ENCODE results near the gene SPSB2.

Gene SPSB2

GRCh38 chr12:6860116-6860515, 13.0 kb downstream of the SPSB2 start:
- H3F3A ChIP-seq (ENCODE audit: low read depth): no peaks in the 10 kb centered on the region
- H3K36me3 ChIP-seq (ENCODE audit: insufficient read depth, low read length): peaks cover 93% of the 10 kb centered on the region
- H2AFZ ChIP-seq (ENCODE audit: low read length): no peak overlapping the region
- TF ChIP-seq CTCF (conservative IDR thresholded peaks at IDR 0.05; ENCODE audit: low read length) (no peak), EZH2phosphoT487 (IDR thresholded peaks at IDR 0.05; ENCODE audit: borderline replicate concordance) (no peak)
- peaks cover 7% of the 10 kb centered on the region; the same call in 1 of the 2 replicates for H3K79me2 ChIP-seq (ENCODE audit: insufficient read depth, low read length)
- H3K9ac ChIP-seq (ENCODE audit: low read depth, low read length, poor library complexity, severe bottlenecking): no peak overlapping the region
- no peaks in the 10 kb centered on the region for H3K9me2 ChIP-seq (replicated peaks; ENCODE audit: low read depth, low read length)
- H3K9me3 ChIP-seq (ENCODE audit: insufficient read depth, low read depth, low read length): no peaks in the 10 kb centered on the region
- H3K4me3 ChIP-seq (ENCODE audit: low read length, poor library complexity, severe bottlenecking): no peak overlapping the region
- no peaks in the 10 kb centered on the region for H3K4me1 ChIP-seq (ENCODE audit: insufficient read depth, low read length, poor library complexity, severe bottlenecking)
- no peaks in the 10 kb centered on the region for H4K20me1 ChIP-seq (ENCODE audit: insufficient read depth, low read length, poor library complexity, severe bottlenecking)
- no peak overlapping the region for H3K4me2 ChIP-seq (ENCODE audit: low read depth, low read length, poor library complexity, severe bottlenecking)
- H3K27me3 ChIP-seq (ENCODE audit: insufficient read depth, low read length, poor library complexity, severe bottlenecking): no peaks in the 10 kb centered on the region

- Histone ChIP-seq H3F3A (ENCODE audit: low read depth) (no peaks in the 10 kb centered on the region), H3K27me3 (ENCODE audit: insufficient read depth, low read length, poor library complexity, severe bottlenecking) (no peaks in the 10 kb centered on the region), H4K20me1 (ENCODE audit: insufficient read depth, low read length, poor library complexity, severe bottlenecking) (peaks cover 11% of the 10 kb centered on the region), H3K4me1 (ENCODE audit: insufficient read depth, low read length, poor library complexity, severe bottlenecking) (peaks cover 6% of the 10 kb centered on the region), H3K79me2 (ENCODE audit: insufficient read depth, low read length) (peaks cover 20% of the 10 kb centered on the region), H3K4me2 (ENCODE audit: low read depth, low read length, poor library complexity, severe bottlenecking) (no peak overlapping the region), H3K9ac (ENCODE audit: low read depth, low read length, poor library complexity, severe bottlenecking) (no peak overlapping the region), H3K4me3 (ENCODE audit: low read length, poor library complexity, severe bottlenecking) (no peak overlapping the region), H3K36me3 (ENCODE audit: insufficient read depth, low read length) (peaks cover 81% of the 10 kb centered on the region), H2AFZ (ENCODE audit: low read length) (no peak overlapping the region), H3K9me2 (replicated peaks; ENCODE audit: low read depth, low read length) (no peaks in the 10 kb centered on the region), H3K9me3 (ENCODE audit: insufficient read depth, low read depth, low read length) (no peaks in the 10 kb centered on the region)
- TF ChIP-seq CTCF (conservative IDR thresholded peaks at IDR 0.05; ENCODE audit: low read length) (no peak), EZH2phosphoT487 (IDR thresholded peaks at IDR 0.05; ENCODE audit: borderline replicate concordance) (no peak)
These were observed 14.3 kb downstream of the SPSB2 start for GRCh38 chr12:6858799-6859198.

- Histone ChIP-seq H3K9ac (ENCODE audit: low read depth, low read length, poor library complexity, severe bottlenecking) (no peak overlapping the region), H2AFZ (ENCODE audit: low read length) (no peak overlapping the region), H4K20me1 (ENCODE audit: insufficient read depth, low read length, poor library complexity, severe bottlenecking) (peaks cover 24% of the 10 kb centered on the region), H3K4me2 (ENCODE audit: low read depth, low read length, poor library complexity, severe bottlenecking) (no peak overlapping the region), H3K9me2 (replicated peaks; ENCODE audit: low read depth, low read length) (no peaks in the 10 kb centered on the region), H3K36me3 (ENCODE audit: insufficient read depth, low read length) (peaks cover 46% of the 10 kb centered on the region), H3K79me2 (ENCODE audit: insufficient read depth, low read length) (peaks cover 37% of the 10 kb centered on the region), H3K4me1 (ENCODE audit: insufficient read depth, low read length, poor library complexity, severe bottlenecking) (peaks cover 22% of the 10 kb centered on the region), H3K9me3 (ENCODE audit: insufficient read depth, low read depth, low read length) (no peaks in the 10 kb centered on the region), H3K4me3 (ENCODE audit: low read length, poor library complexity, severe bottlenecking) (no peak overlapping the region), H3F3A (ENCODE audit: low read depth) (peaks cover 4% of the 10 kb centered on the region), H3K27me3 (ENCODE audit: insufficient read depth, low read length, poor library complexity, severe bottlenecking) (no peaks in the 10 kb centered on the region)
- TF ChIP-seq CTCF (conservative IDR thresholded peaks at IDR 0.05; ENCODE audit: low read length) (no peak), EZH2phosphoT487 (IDR thresholded peaks at IDR 0.05; ENCODE audit: borderline replicate concordance) (no peak)
These were observed 17.8 kb downstream of the SPSB2 start for GRCh38 chr12:6855322-6855721.
